ENCODE results near the gene NPPA. TPM values are rescaled to one million over a fixed set of nuclear protein-coding genes. Genes with fewer than 3 reads are reported as not detected.

NPPA gene
- polyA plus RNA-seq, 1 experiment, result not detected

DNA sequence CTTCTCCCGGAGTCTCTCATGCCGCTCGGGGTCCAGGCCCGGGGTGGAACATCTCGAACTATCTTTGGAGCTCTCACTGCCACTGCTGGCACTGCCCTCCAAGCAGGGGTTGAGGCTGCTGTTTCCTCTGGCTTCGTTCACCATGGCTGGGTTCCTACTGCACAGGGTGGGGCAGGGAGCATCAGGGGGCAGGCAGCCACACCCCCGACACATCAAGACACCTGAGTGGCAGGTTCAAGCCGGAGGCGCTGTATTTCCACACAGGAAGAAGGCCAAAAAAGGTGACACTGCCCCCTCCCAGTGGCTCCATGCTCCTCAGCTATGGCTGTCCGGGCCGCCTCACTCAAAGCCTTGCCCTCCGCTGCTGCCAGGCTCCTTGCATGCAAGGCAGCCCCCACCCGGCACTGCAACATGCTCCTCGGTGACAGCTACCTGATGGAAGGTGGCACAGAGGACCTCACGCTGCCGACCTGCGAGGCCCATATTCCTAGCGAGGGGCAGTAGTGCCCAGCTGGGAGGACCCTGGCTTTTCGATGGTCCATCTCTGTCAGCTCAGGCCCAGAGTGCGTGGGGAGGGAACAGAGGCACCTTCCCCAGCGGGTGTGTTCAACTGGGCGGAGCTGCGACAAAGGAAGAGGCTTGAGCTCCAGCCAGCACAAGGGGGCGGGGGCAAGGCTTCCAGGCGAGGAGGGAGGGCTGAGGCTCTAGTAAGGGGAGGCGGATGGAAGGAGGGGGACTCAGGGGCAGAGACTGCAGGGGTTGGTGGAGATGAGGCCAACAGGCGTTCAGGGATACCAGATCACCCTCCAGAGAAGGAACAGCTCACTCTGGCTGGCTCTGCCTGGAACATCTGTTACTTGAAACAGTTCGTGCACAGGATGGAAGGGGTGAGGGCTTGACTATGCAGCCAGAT, 44.4 kb downstream of the NPPA start:
- peak; percentile 95 for DNase-seq (ENCODE audit: low read depth, low spot score)
- Histone ChIP-seq H3K9me3 (ENCODE audit: control insufficient read depth, insufficient read depth, low read length) (no peaks in the 10 kb centered on the region; the same call in 1 of the 2 replicates), H3K4me3 (ENCODE audit: low read depth, low read length) (peak overlapping the region; percentile 82), H3K27ac (ENCODE audit: low read depth, low read length) (peak overlapping the region; percentile 70), H3K27me3 (ENCODE audit: control insufficient read depth, insufficient read depth, low read length) (no peaks in the 10 kb centered on the region)
- TF ChIP-seq, protein P1, sequence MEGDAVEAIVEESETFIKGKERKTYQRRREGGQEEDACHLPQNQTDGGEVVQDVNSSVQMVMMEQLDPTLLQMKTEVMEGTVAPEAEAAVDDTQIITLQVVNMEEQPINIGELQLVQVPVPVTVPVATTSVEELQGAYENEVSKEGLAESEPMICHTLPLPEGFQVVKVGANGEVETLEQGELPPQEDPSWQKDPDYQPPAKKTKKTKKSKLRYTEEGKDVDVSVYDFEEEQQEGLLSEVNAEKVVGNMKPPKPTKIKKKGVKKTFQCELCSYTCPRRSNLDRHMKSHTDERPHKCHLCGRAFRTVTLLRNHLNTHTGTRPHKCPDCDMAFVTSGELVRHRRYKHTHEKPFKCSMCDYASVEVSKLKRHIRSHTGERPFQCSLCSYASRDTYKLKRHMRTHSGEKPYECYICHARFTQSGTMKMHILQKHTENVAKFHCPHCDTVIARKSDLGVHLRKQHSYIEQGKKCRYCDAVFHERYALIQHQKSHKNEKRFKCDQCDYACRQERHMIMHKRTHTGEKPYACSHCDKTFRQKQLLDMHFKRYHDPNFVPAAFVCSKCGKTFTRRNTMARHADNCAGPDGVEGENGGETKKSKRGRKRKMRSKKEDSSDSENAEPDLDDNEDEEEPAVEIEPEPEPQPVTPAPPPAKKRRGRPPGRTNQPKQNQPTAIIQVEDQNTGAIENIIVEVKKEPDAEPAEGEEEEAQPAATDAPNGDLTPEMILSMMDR (IDR thresholded peaks at IDR 0.05; ENCODE audit: low read depth, low read length), result no peak
- POLR2A ChIA-PET, result interaction anchor here (0.6 to 1.9 kb wide), 10 partner anchors 10 to 661 kb away, joined by 3 to 22 read pairs (median 6); partner anchors contain the start of gene MIIP
- CTCF ChIA-PET, result interaction anchor here (0.6 to 3.6 kb wide), 3 partner anchors 17 to 513 kb away, joined by 3 to 32 read pairs (median 3); no protein-coding TSS in a partner anchor

GRCh38 chr1:11802616-11802972, 45.0 kb downstream of the NPPA start:
- H3K27me3 ChIP-seq (ENCODE audit: control insufficient read depth, insufficient read depth, low read length), result no peaks in the 10 kb centered on the region
- TF ChIP-seq, protein P1 (IDR thresholded peaks at IDR 0.05; ENCODE audit: low read depth, low read length), result no peak
- no peaks in the 10 kb centered on the region; the same call in 1 of the 2 replicates for H3K9me3 ChIP-seq (ENCODE audit: control insufficient read depth, insufficient read depth, low read length)
- peak overlapping the region; percentile 82 for H3K4me3 ChIP-seq (ENCODE audit: low read depth, low read length)
- POLR2A ChIA-PET, result interaction anchor here (1.7 to 1.8 kb wide), 3 partner anchors 12 to 106 kb away, joined by 8 to 22 read pairs (median 9); no protein-coding TSS in a partner anchor
- CTCF ChIA-PET, result interaction anchor here (3.6 kb wide), 1 partner anchor 16 kb away, joined by 32 read pairs; no protein-coding TSS in a partner anchor
- H3K27ac ChIP-seq (ENCODE audit: low read depth, low read length), result peak overlapping the region; percentile 70
- no peak for DNase-seq (ENCODE audit: low read depth, low spot score)

- Histone ChIP-seq H3K4me3 (ENCODE audit: low read depth, low read length) (no peak overlapping the region), H3K9me3 (ENCODE audit: control insufficient read depth, insufficient read depth, low read length) (no peaks in the 10 kb centered on the region; the same call in 1 of the 2 replicates), H3K27ac (ENCODE audit: low read depth, low read length) (no peak overlapping the region), H3K27me3 (ENCODE audit: control insufficient read depth, insufficient read depth, low read length) (no peaks in the 10 kb centered on the region)
- TF ChIP-seq, protein P1 (IDR thresholded peaks at IDR 0.05; ENCODE audit: low read depth, low read length), result no peak
- CTCF ChIA-PET, result interaction anchor here (0.6 to 3.6 kb wide), 2 partner anchors 14 to 23 kb away, joined by 3 to 32 read pairs; no protein-coding TSS in a partner anchor
- POLR2A ChIA-PET, result no interaction called here
- DNase-seq (ENCODE audit: low read depth, low spot score), result no peak
Measured at GRCh38 chr1:11800756-11801433, 46.7 kb downstream of the NPPA start.

GRCh38 chr1:11800391-11800755, 47.2 kb downstream of the NPPA start:
- POLR2A ChIA-PET, result no interaction called here
- CTCF ChIA-PET, result interaction anchor here (0.7 kb wide), 1 partner anchor 15 kb away, joined by 3 read pairs; no protein-coding TSS in a partner anchor
- no peak for DNase-seq (ENCODE audit: low read depth, low spot score)
- H3K9me3 ChIP-seq (ENCODE audit: control insufficient read depth, insufficient read depth, low read length), result no peaks in the 10 kb centered on the region; the same call in 1 of the 2 replicates
- H3K27ac ChIP-seq (ENCODE audit: low read depth, low read length), result no peak overlapping the region
- H3K27me3 ChIP-seq (ENCODE audit: control insufficient read depth, insufficient read depth, low read length), result no peaks in the 10 kb centered on the region
- TF ChIP-seq, protein P1 (IDR thresholded peaks at IDR 0.05; ENCODE audit: low read depth, low read length), result no peak
- no peak overlapping the region for H3K4me3 ChIP-seq (ENCODE audit: low read depth, low read length)

All from AG04450 (cell line).